GM20000 (cell line): ENCODE measurements around the gene HADH.
"Not testable (repeated sequence)": the region's sequence is repeated elsewhere in the genome, so short reads cannot be mapped to it uniquely, and the experiment has no call there.

Experiments
- DNase-seq: peaks from one replicate; pipeline ENCODE4 v3.0.0; 2012; ENCODE audit warnings: low spot score
- CTCF ChIP-seq: IDR thresholded peaks from 2 replicates; pipeline ENCODE4 v1.5.1; 2012; ENCODE audit warnings: mild to moderate bottlenecking, control low read depth; ENCODE audit errors: extremely low read depth, missing control alignments

Gene HADH

GRCh38 chr4:107989537-107990386 is at the start of gene HADH:
Gene HADH (plus strand): TSS chr4:107989889. CDS start chr4:107989933, 44 bp downstream.
- no peak for TF ChIP-seq CTCF
- peak; percentile 96 for DNase-seq

- DNase-seq: no peak
- no peak for TF ChIP-seq CTCF
Observed at GRCh38 chr4:107945809-107946208, 43.9 kb upstream of the HADH start.

GRCh38 chr4:107950746-107951540 is 38.7 kb upstream of the HADH start:
- DNase-seq: no peak
- no peak for TF ChIP-seq CTCF

GRCh38 chr4:107951551-107951950 is 38.1 kb upstream of the HADH start:
- no peak for DNase-seq
- TF ChIP-seq CTCF: no peak

GRCh38 chr4:107956011-107956410 is 33.7 kb upstream of the HADH start:
- TF ChIP-seq CTCF: no peak
- DNase-seq: no peak

- DNase-seq: no peak
- TF ChIP-seq CTCF: no peak
Observed at GRCh38 chr4:107966903-107967302, 22.8 kb upstream of the HADH start.

GRCh38 chr4:107967519-107967918 is 22.2 kb upstream of the HADH start:
- not testable (repeated sequence) for DNase-seq

- not testable (repeated sequence) for DNase-seq
Observed at GRCh38 chr4:107967921-107968320, 21.8 kb upstream of the HADH start.
